Jurkat, Clone E6-1 (cell line): ENCODE measurements around the gene ALDH16A1.
A peak's percentile ranks its signal among the peaks of the same experiment; 100 is the strongest.

ENCODE experiments used
- DNase-seq: peaks from one replicate; pipeline ENCODE4 v3.0.0-alpha.2; 2011; ENCODE audit warnings: low read depth, low spot score
- H3K4me3 ChIP-seq: 2 replicates; pipeline ENCODE4 v1.5.1; 2011; ENCODE audit warnings: mild to moderate bottlenecking, low read length, control low read depth, moderate library complexity

The ALDH16A1 gene

GRCh38 chr19:49492573-49493405, 39.8 kb downstream of the ALDH16A1 start:
- DNase-seq = no peak
- no peak overlapping the region for H3K4me3 ChIP-seq

- peak overlapping the region; percentile 100 for H3K4me3 ChIP-seq
- DNase-seq = no peak
Measured at GRCh38 chr19:49496574-49497008, 43.6 kb downstream of the ALDH16A1 start.

- peak overlapping the region; percentile 100 for H3K4me3 ChIP-seq
- DNase-seq = peak; percentile 70
Measured at GRCh38 chr19:49497047-49497788, 44.2 kb downstream of the ALDH16A1 start.

GRCh38 chr19:49497789-49498103, 44.7 kb downstream of the ALDH16A1 start:
- no peak for DNase-seq
- peak overlapping the region; percentile 100 for H3K4me3 ChIP-seq

GRCh38 chr19:49498475-49498874, 45.5 kb downstream of the ALDH16A1 start:
- no peak overlapping the region for H3K4me3 ChIP-seq
- no peak for DNase-seq

GRCh38 chr19:49499030-49499670, 46.1 kb downstream of the ALDH16A1 start:
- DNase-seq = no peak
- peak overlapping the region; percentile 50 for H3K4me3 ChIP-seq

- no peak overlapping the region for H3K4me3 ChIP-seq
- DNase-seq = peak; percentile 54
Measured at GRCh38 chr19:49502866-49503581, 50.0 kb downstream of the ALDH16A1 start.

- DNase-seq = no peak
- no peak overlapping the region for H3K4me3 ChIP-seq
Measured at GRCh38 chr19:49503582-49503962, 50.5 kb downstream of the ALDH16A1 start.

GRCh38 chr19:49506575-49507105, 53.6 kb downstream of the ALDH16A1 start:
- H3K4me3 ChIP-seq = no peak overlapping the region
- peak; percentile 71 for DNase-seq

GRCh38 chr19:49507803-49508494, 54.9 kb downstream of the ALDH16A1 start:
- no peak for DNase-seq
- H3K4me3 ChIP-seq = no peak overlapping the region

GRCh38 chr19:49512970-49513745, 60.1 kb downstream of the ALDH16A1 start:
- peak overlapping the region; percentile 70 for H3K4me3 ChIP-seq
- no peak for DNase-seq

- H3K4me3 ChIP-seq = peak overlapping the region; percentile 70
- DNase-seq = no peak
Measured at GRCh38 chr19:49513746-49514118, 60.7 kb downstream of the ALDH16A1 start.

GRCh38 chr19:49514151-49514550, 61.1 kb downstream of the ALDH16A1 start:
- DNase-seq = no peak

GRCh38 chr19:49515767-49516166, 62.7 kb downstream of the ALDH16A1 start:
- no peak overlapping the region for H3K4me3 ChIP-seq
- DNase-seq = no peak

More at GRCh38 chr19:49514151-49514550, 61.1 kb downstream of the ALDH16A1 start:
- peak overlapping the region; percentile 70 for H3K4me3 ChIP-seq

- no peak overlapping the region for H3K4me3 ChIP-seq
- no peak for DNase-seq
Measured at GRCh38 chr19:49518033-49518432, 65.0 kb downstream of the ALDH16A1 start.
